OCI-LY7 (cell line): ENCODE measurements around the gene PUS7L. TPM values are rescaled to one million over a fixed set of nuclear protein-coding genes. Genes with fewer than 3 reads are reported as not detected.

Experiments used
- BruUV-seq: library from RNA; stranded (reverse); fragments of 400-500 nt; replicated peaks from 2 replicates; lab custom pipeline; 2021; lab: Mats Ljungman, UMichigan
- CTCF ChIA-PET: fragments of 300-600 bp; sonication (Branson Sonifier 250); formaldehyde crosslinking; loops from one replicate; lab custom pipeline; 2022; ENCODE audit warnings: antibody characterized with exemption; ENCODE audit not compliant: unreplicated experiment; lab: Charles Lee
- POLR2A ChIA-PET: fragments of 300-600 bp; sonication (Branson Sonifier 250); formaldehyde crosslinking; loops from one replicate; lab custom pipeline; 2022; ENCODE audit warnings: antibody characterized with exemption; lab: Charles Lee
- DNase-seq: peaks from one replicate; pipeline ENCODE4 v3.0.0-alpha.2; 2015; ENCODE audit warnings: low spot score
- H2AFZ ChIP-seq: fragments of 200-600 bp; sonication (generic), shearing (Covaris generic); 2 replicates; pipeline ENCODE4 v1.6.1; 2014; ENCODE audit warnings: mild to moderate bottlenecking, antibody characterized with exemption, low read length, moderate library complexity
- H3K27ac ChIP-seq: fragments of 200-600 bp; sonication (generic); 2 replicates; pipeline ENCODE4 v1.5.1; 2014; ENCODE audit warnings: mixed run types, low read depth, mild to moderate bottlenecking, moderate library complexity, low read length, inconsistent platforms; ENCODE audit not compliant: poor library complexity, severe bottlenecking
- H3K36me3 ChIP-seq: fragments of 200-600 bp; sonication (generic); 2 replicates; pipeline ENCODE4 v1.6.1; 2014; ENCODE audit warnings: mild to moderate bottlenecking, antibody characterized with exemption, low read length, moderate library complexity, mixed read lengths; ENCODE audit not compliant: insufficient read depth
- H3K4me1 ChIP-seq: fragments of 200-600 bp; sonication (generic); 2 replicates; pipeline ENCODE4 v1.5.1; 2014; ENCODE audit warnings: mild to moderate bottlenecking, low read length; ENCODE audit not compliant: insufficient read depth, poor library complexity, severe bottlenecking
- H3K4me2 ChIP-seq: fragments of 200-600 bp; sonication (generic); 2 replicates; pipeline ENCODE4 v1.6.1; 2014; ENCODE audit warnings: mild to moderate bottlenecking, low read length
- H3K4me3 ChIP-seq: fragments of 200-600 bp; sonication (generic); 2 replicates; pipeline ENCODE4 v1.5.1; 2014; ENCODE audit warnings: mild to moderate bottlenecking, low read depth, low read length; ENCODE audit not compliant: poor library complexity, severe bottlenecking
- H3K79me2 ChIP-seq: fragments of 200-600 bp; sonication (generic); 2 replicates; pipeline ENCODE4 v1.6.1; 2016; ENCODE audit warnings: low read depth, mild to moderate bottlenecking, low read length, moderate library complexity, mixed read lengths; ENCODE audit not compliant: insufficient read depth
- H3K9me2 ChIP-seq: fragments of 200-600 bp; sonication (generic); 2 replicates; pipeline ENCODE4 v1.6.1; 2016; ENCODE audit warnings: mild to moderate bottlenecking, low read length, mixed read lengths; ENCODE audit not compliant: insufficient read depth
- H3K9me3 ChIP-seq: fragments of 200-600 bp; sonication (generic); 2 replicates; pipeline ENCODE4 v1.6.1; 2014; ENCODE audit warnings: mild to moderate bottlenecking, mixed run types, low read length, mixed read lengths
- H4K20me1 ChIP-seq: fragments of 200-600 bp; sonication (generic); 2 replicates; pipeline ENCODE4 v1.6.1; 2014; ENCODE audit warnings: mild to moderate bottlenecking, antibody characterized with exemption, low read length, moderate library complexity, mixed read lengths; ENCODE audit not compliant: insufficient read depth
- EZH2phosphoT487 ChIP-seq: fragments of 200-600 bp; sonication (generic); IDR thresholded peaks from 2 replicates; pipeline ENCODE4 v1.6.1; 2018; ENCODE audit warnings: low read depth, borderline replicate concordance, mild to moderate bottlenecking, mixed run types, antibody characterized with exemption, low read length, moderate library complexity, mixed read lengths
- intact Hi-C: fragments of 100-400 bp; cut with micrococcal nuclease; formaldehyde crosslinking; loops from one replicate; pipeline ENCODE4 v1.10.0; 2022; ENCODE audit not compliant: unreplicated experiment
- total RNA-seq, 2 experiments: library from RNA; depleted of rRNA in 1 of 2; stranded (reverse); fragments of >200 nt in 1 of 2; shearing (Covaris generic) in 1 of 2; gene quantifications; 2 replicates each; pipeline ENCODE4 v1.2.3, GENCODE V29; 2014 to 2022
- TF ChIP-seq, protein P1 (sequence below): fragments of 200-600 bp; sonication (generic); conservative IDR thresholded peaks from 2 replicates; pipeline ENCODE4 v1.5.1; 2014; ENCODE audit warnings: mild to moderate bottlenecking, antibody characterized with exemption, low read length, moderate library complexity, mixed read lengths

The PUS7L gene
- total RNA-seq, 2 experiments from 2014 or later: 20.5 to 23.3 TPM

DNA sequence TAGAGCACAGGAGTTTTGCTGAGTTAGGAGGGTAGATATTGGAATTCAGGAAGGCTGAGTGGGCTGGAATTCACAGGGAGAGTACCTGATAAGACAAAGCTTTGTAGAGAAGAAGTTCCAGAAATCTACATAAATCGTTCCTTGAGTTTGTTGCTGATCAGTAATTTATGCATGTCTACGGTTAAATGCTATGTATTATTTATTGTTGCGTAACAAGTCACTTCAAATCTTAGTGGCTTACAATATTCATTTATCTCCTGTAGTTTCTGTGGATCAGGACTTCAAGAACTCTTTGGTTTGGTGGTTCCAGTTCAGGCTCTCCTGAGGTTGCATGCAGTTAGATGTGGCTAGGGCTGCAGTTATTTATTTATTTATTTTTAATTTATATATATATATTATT, 7.8 kb downstream of the PUS7L start:
- POLR2A ChIA-PET: no interaction called here
- Histone ChIP-seq H3K36me3 (peaks cover 44% of the 10 kb centered on the region), H3K4me1 (peaks cover 17% of the 10 kb centered on the region), H3K79me2 (peaks cover 43% of the 10 kb centered on the region; the same call in 1 of the 2 replicates), H4K20me1 (no peaks in the 10 kb centered on the region), H3K4me3 (no peak overlapping the region), H3K4me2 (no peak overlapping the region), H3K9me3 (peaks cover 8% of the 10 kb centered on the region; the same call in 1 of the 2 replicates), H3K27ac (no peak overlapping the region), H2AFZ (no peak overlapping the region), H3K9me2 (no peaks in the 10 kb centered on the region)
- no peak for DNase-seq
- intact Hi-C loops: no loop called here
- BruUV-seq: no TSS peak
- CTCF ChIA-PET: no interaction called here
- TF ChIP-seq, protein P1, sequence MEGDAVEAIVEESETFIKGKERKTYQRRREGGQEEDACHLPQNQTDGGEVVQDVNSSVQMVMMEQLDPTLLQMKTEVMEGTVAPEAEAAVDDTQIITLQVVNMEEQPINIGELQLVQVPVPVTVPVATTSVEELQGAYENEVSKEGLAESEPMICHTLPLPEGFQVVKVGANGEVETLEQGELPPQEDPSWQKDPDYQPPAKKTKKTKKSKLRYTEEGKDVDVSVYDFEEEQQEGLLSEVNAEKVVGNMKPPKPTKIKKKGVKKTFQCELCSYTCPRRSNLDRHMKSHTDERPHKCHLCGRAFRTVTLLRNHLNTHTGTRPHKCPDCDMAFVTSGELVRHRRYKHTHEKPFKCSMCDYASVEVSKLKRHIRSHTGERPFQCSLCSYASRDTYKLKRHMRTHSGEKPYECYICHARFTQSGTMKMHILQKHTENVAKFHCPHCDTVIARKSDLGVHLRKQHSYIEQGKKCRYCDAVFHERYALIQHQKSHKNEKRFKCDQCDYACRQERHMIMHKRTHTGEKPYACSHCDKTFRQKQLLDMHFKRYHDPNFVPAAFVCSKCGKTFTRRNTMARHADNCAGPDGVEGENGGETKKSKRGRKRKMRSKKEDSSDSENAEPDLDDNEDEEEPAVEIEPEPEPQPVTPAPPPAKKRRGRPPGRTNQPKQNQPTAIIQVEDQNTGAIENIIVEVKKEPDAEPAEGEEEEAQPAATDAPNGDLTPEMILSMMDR: no peak
- TF ChIP-seq EZH2phosphoT487: no peak

DNA sequence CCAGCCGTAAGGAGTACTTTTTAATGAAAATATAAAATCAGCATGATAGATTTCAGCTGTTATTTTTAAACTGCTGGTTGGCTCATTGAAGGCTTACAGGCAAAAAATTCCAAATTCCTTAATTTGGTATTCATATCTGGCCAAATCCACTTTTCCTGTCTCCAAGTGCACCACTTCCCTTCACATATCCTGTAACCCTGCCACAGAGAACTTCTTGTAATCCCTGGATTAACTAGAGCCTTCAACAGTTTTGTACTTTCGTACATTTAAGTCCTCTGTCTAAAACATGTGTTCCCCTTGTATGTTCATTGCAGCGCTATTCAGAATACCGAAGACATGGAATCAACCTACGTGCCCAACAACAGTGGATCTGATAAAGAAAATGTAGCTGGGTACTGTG, 9.6 kb downstream of the PUS7L start:
- no peaks in the 10 kb centered on the region for H4K20me1 ChIP-seq
- ChIA-PET POLR2A (no interaction called here), CTCF (no interaction called here)
- no peak for DNase-seq
- no peak overlapping the region for H3K4me2 ChIP-seq
- H3K4me3 ChIP-seq: no peak overlapping the region
- BruUV-seq: no TSS peak
- intact Hi-C loops: no loop called here
- peaks cover 8% of the 10 kb centered on the region; the same call in 1 of the 2 replicates for H3K9me3 ChIP-seq
- H3K9me2 ChIP-seq: no peaks in the 10 kb centered on the region
- peaks cover 45% of the 10 kb centered on the region for H3K36me3 ChIP-seq
- no peak overlapping the region for H3K27ac ChIP-seq
- peaks cover 17% of the 10 kb centered on the region for H3K4me1 ChIP-seq
- no peak overlapping the region for H2AFZ ChIP-seq
- peaks cover 30% of the 10 kb centered on the region; the same call in 1 of the 2 replicates for H3K79me2 ChIP-seq
- TF ChIP-seq, protein P1: no peak
- no peak for TF ChIP-seq EZH2phosphoT487

DNA sequence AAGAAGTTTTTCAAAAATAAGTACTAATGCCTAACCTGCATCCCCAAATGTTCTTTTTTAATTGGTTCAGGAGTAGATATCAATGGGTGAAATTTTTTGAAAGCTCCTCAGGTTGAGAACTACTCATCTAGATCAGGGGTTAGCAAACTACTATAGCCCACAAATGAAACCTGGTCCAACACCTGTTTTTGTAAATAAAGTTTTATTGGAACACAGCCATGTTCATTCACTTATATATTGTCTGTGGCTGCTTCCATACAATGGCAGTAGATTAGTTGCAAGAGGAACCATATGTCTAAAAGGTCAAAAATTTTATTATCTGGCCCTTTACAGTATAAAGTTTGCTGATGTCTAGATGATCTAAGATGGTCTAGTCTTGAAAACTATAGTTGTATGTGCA, 13.8 kb downstream of the PUS7L start:
- H3K9me3 ChIP-seq: no peaks in the 10 kb centered on the region
- intact Hi-C loops: no loop called here
- ChIA-PET POLR2A (no interaction called here), CTCF (no interaction called here)
- H3K27ac ChIP-seq: no peak overlapping the region
- H3K36me3 ChIP-seq: peaks cover 57% of the 10 kb centered on the region
- H3K4me1 ChIP-seq: no peaks in the 10 kb centered on the region
- H3K9me2 ChIP-seq: no peaks in the 10 kb centered on the region
- H2AFZ ChIP-seq: no peak overlapping the region
- TF ChIP-seq, protein P1: no peak
- TF ChIP-seq EZH2phosphoT487: no peak
- DNase-seq: no peak
- H3K79me2 ChIP-seq: peaks cover 2% of the 10 kb centered on the region; the same call in 1 of the 2 replicates
- H3K4me3 ChIP-seq: no peak overlapping the region
- BruUV-seq: no TSS peak
- no peaks in the 10 kb centered on the region for H4K20me1 ChIP-seq
- no peak overlapping the region for H3K4me2 ChIP-seq
